HCT116 (cell line): ENCODE data around the gene FNIP2. TPM values are rescaled to one million over a fixed set of nuclear protein-coding genes. Genes with fewer than 3 reads are reported as not detected.
A peak's percentile ranks its signal among the peaks of the same experiment; 100 is the strongest.

Source experiments
- ATAC-seq: fragments of 200-7000 bp; cut with Tn5 transposase; 2 replicates; pipeline ENCODE4 v1.9.1; 2020; ENCODE audit warnings: mild to moderate bottlenecking, moderate library complexity
- BruUV-seq: library from RNA; stranded (reverse); fragments of 400-500 nt; replicated peaks from 2 replicates; lab custom pipeline; 2021; lab: Mats Ljungman, UMichigan
- CTCF ChIA-PET: fragments of 300-600 bp; sonication (Branson Sonifier 250); formaldehyde crosslinking; loops from one replicate; lab custom pipeline; 2021; ENCODE audit warnings: antibody characterized with exemption; lab: Charles Lee
- POLR2A ChIA-PET: fragments of 300-600, 350-600 bp; sonication (Branson Sonifier 250); formaldehyde crosslinking; loops from one replicate; lab custom pipeline; 2021; ENCODE audit warnings: antibody characterized with exemption; lab: Charles Lee
- RAD21 ChIA-PET, 2 experiments: fragments of 300-600 bp; sonication (Branson Sonifier 250); formaldehyde crosslinking; loops; one replicate each; lab custom pipeline; 2023; ENCODE audit warnings: low total read pairs in 2 of 2; ENCODE audit not compliant: uncharacterized antibody in 2 of 2, unreplicated experiment in 2 of 2, low non-redundant PET in 1 of 2; lab: Charles Lee
- DNase-seq: peaks from one replicate; pipeline ENCODE4 v3.0.0-alpha.2; 2010; ENCODE audit warnings: low read depth, low spot score
- H2AFZ ChIP-seq: fragments of 200-600 bp; shearing (Covaris generic), sonication (generic); 2 replicates; pipeline ENCODE4 v1.6.1; 2017; ENCODE audit warnings: low read depth, mixed run types, mixed read lengths, antibody characterized with exemption, low read length; ENCODE audit not compliant: poor library complexity, severe bottlenecking
- H3K27ac ChIP-seq: 2 replicates; pipeline ENCODE4 v1.5.1; 2012; ENCODE audit warnings: low read depth, low read length
- H3K27me3 ChIP-seq: fragments of 200-600 bp; sonication (generic); 2 replicates; pipeline ENCODE4 v1.6.1; 2016; ENCODE audit warnings: mixed run types, low read length, mixed read lengths; ENCODE audit not compliant: insufficient read depth
- H3K36me3 ChIP-seq, 2 experiments: fragments of 200-500 bp in 1 of 2; fragments of 200-600 bp in 1 of 2; sonication (Bioruptor generic) in 1 of 2; sonication (generic) in 1 of 2; 2 replicates each; pipeline versions ENCODE4 v1.5.1 to v1.6.1; 2014 to 2016; ENCODE audit warnings: low read length in 2 of 2, inconsistent platforms in 1 of 2, mixed read lengths in 1 of 2, mixed run types in 1 of 2; ENCODE audit not compliant: insufficient read depth in 2 of 2, control insufficient read depth in 1 of 2
- H3K4me1 ChIP-seq, 2 experiments: fragments of 200-600 bp in 1 of 2; sonication (generic) in 1 of 2; 2 replicates each; pipeline versions ENCODE4 v1.5.1 to v1.6.1; 2012 to 2017; ENCODE audit warnings: low read length in 2 of 2, inconsistent platforms in 1 of 2, mild to moderate bottlenecking in 1 of 2, mixed read lengths in 1 of 2, mixed run types in 1 of 2, moderate library complexity in 1 of 2; ENCODE audit not compliant: insufficient read depth in 2 of 2, control insufficient read depth in 1 of 2
- H3K4me2 ChIP-seq: fragments of 200-600 bp; sonication (generic); 2 replicates; pipeline ENCODE4 v1.6.1; 2017; ENCODE audit warnings: mixed run types, low read length, mixed read lengths
- H3K4me3 ChIP-seq, 2 experiments: fragments of 200-600 bp in 1 of 2; sonication (generic) in 1 of 2; replicated peaks in 1 of 2; 2 replicates each; pipeline ENCODE4 v1.5.1; 2011 to 2016; ENCODE audit warnings: low read length in 2 of 2, control low read depth in 1 of 2, low read depth in 1 of 2, mild to moderate bottlenecking in 1 of 2, mixed read lengths in 1 of 2, mixed run types in 1 of 2
- H3K79me2 ChIP-seq: fragments of 200-600 bp; sonication (generic); 2 replicates; pipeline ENCODE4 v1.6.1; 2017; ENCODE audit warnings: mild to moderate bottlenecking, mixed run types, low read length, moderate library complexity, mixed read lengths; ENCODE audit not compliant: insufficient read depth
- H3K9ac ChIP-seq: fragments of 200-600 bp; sonication (generic); 2 replicates; pipeline ENCODE4 v1.6.1; 2016; ENCODE audit warnings: low read length, mixed read lengths
- H3K9me2 ChIP-seq: fragments of 200-600 bp; sonication (generic), shearing (Covaris generic); 2 replicates; pipeline ENCODE4 v1.6.1; 2017; ENCODE audit warnings: mixed run types, mild to moderate bottlenecking, moderate library complexity; ENCODE audit not compliant: insufficient read depth
- H3K9me3 ChIP-seq, 2 experiments: fragments of 200-500 bp in 1 of 2; fragments of 200-600 bp in 1 of 2; sonication (Bioruptor generic) in 1 of 2; sonication (generic) in 1 of 2; 2 replicates each; pipeline ENCODE4 v1.6.1; 2014 to 2017; ENCODE audit warnings: low read length in 2 of 2, mixed read lengths in 2 of 2, inconsistent platforms in 1 of 2, low read depth in 1 of 2, mild to moderate bottlenecking in 1 of 2, mixed run types in 1 of 2, moderate library complexity in 1 of 2; ENCODE audit not compliant: control insufficient read depth in 1 of 2, insufficient read depth in 1 of 2
- H4K20me1 ChIP-seq: fragments of 200-600 bp; sonication (generic), shearing (Covaris generic); 2 replicates; pipeline ENCODE4 v1.6.1; 2017; ENCODE audit warnings: mixed run types, mild to moderate bottlenecking, moderate library complexity; ENCODE audit not compliant: insufficient read depth
- ATF3 ChIP-seq: IDR thresholded peaks from 2 replicates; pipeline ENCODE4 v1.6.1; 2012
- EZH2 ChIP-seq: fragments of 200-600 bp; sonication (generic); IDR thresholded peaks from 2 replicates; pipeline ENCODE4 v1.6.1; 2017; ENCODE audit warnings: antibody characterized with exemption, mixed run types
- MAX ChIP-seq: IDR thresholded peaks from 2 replicates; pipeline ENCODE4 v1.6.1; 2012
- RAD21 ChIP-seq: IDR thresholded peaks from 2 replicates; pipeline ENCODE4 v1.6.1; 2012; ENCODE audit warnings: low read depth, mild to moderate bottlenecking
- REST ChIP-seq: IDR thresholded peaks from 2 replicates; pipeline ENCODE4 v1.6.1; 2012; ENCODE audit warnings: low read depth
- SIN3A ChIP-seq: IDR thresholded peaks from 2 replicates; pipeline ENCODE4 v1.6.1; 2012; ENCODE audit warnings: low read depth
- SP1 ChIP-seq: IDR thresholded peaks from 2 replicates; pipeline ENCODE4 v1.6.1; 2012; ENCODE audit warnings: low read depth
- ZBTB33 ChIP-seq: IDR thresholded peaks from 2 replicates; pipeline ENCODE4 v1.6.1; 2011; ENCODE audit warnings: mild to moderate bottlenecking, low read length, moderate library complexity; ENCODE audit not compliant: insufficient replicate concordance; ENCODE audit errors: extremely low read depth
- ZFX ChIP-seq: fragments of 450-650 bp; IDR thresholded peaks from 2 replicates; pipeline ENCODE4 v1.6.1; 2017
- ZNF274 ChIP-seq: fragments of 200-500 bp; sonication (Bioruptor generic); IDR thresholded peaks from 2 replicates; pipeline ENCODE4 v1.6.1; 2014; ENCODE audit warnings: mild to moderate bottlenecking, low read depth, low read length, inconsistent platforms
- intact Hi-C: fragments of 100-400 bp; cut with micrococcal nuclease; formaldehyde crosslinking; loops from 2 replicates; pipeline ENCODE4 v1.10.0; 2022
- total RNA-seq: library from RNA; stranded (reverse); gene quantifications from one replicate; pipeline ENCODE4 v1.2.1, GENCODE V29; 2021; ENCODE audit not compliant: unreplicated experiment

The FNIP2 gene
- total RNA-seq, 1 experiment from 2014 or later, result 4.8 TPM

- H3K79me2 ChIP-seq, result no peaks in the 10 kb centered on the region; the same call in 1 of the 2 replicates
Observed at GRCh38 chr4:158770671-158771070, 1.8 kb downstream of the FNIP2 start.

More at GRCh38 chr4:158770671-158771070, 1.8 kb downstream of the FNIP2 start:
- no peak overlapping the region for H3K9ac ChIP-seq
- H3K9me2 ChIP-seq, result no peaks in the 10 kb centered on the region
- BruUV-seq, result no TSS peak
- no peak overlapping the region for H3K27ac ChIP-seq
- no peaks in the 10 kb centered on the region for H3K36me3 ChIP-seq
- ATAC-seq (no peak), DNase-seq (no peak)
- no peaks in the 10 kb centered on the region for H3K9me3 ChIP-seq
- peak overlapping the region; percentile 94; the same call in 1 of the 2 replicates for H3K4me2 ChIP-seq
- peaks cover 4 to 24% of the 10 kb centered on the region in 2 experiments; a peak in 3 of 4 replicates for H3K4me1 ChIP-seq
- no peak overlapping the region for H3K4me3 ChIP-seq
- H2AFZ ChIP-seq, result no peak overlapping the region
- RAD21 ChIA-PET, result no interaction called here
- TF ChIP-seq SIN3A, result no peak
- TF ChIP-seq MAX, result no peak
- TF ChIP-seq RAD21, result no peak
- no peak for TF ChIP-seq ZFX
- no peak for TF ChIP-seq ZNF274
- no peak for TF ChIP-seq ATF3
- TF ChIP-seq SP1, result no peak
- TF ChIP-seq EZH2, result no peak
- no peak for TF ChIP-seq ZBTB33
- no peak for TF ChIP-seq REST
- no peaks in the 10 kb centered on the region for H4K20me1 ChIP-seq
- CTCF ChIA-PET, result no interaction called here
- H3K27me3 ChIP-seq, result no peaks in the 10 kb centered on the region
- POLR2A ChIA-PET, result no interaction called here
- intact Hi-C loops, result no loop called here
